Rectal smooth muscle tissue (tissue), 1 donor: Measurements from ENCODE around the gene KLHDC4.

Source experiments
- H3K27ac ChIP-seq: one replicate; pipeline ENCODE4 v1.7.0; 2013; ENCODE audit warnings: low read depth, low read length, inconsistent platforms
- H3K27me3 ChIP-seq: one replicate; pipeline ENCODE4 v1.7.0; 2013; ENCODE audit warnings: low read length; ENCODE audit not compliant: control insufficient read depth, insufficient read depth
- H3K36me3 ChIP-seq: one replicate; pipeline ENCODE4 v1.7.0; 2013; ENCODE audit warnings: low read length; ENCODE audit not compliant: control insufficient read depth, insufficient read depth
- H3K4me1 ChIP-seq: one replicate; pipeline ENCODE4 v1.7.0; 2013; ENCODE audit warnings: low read length; ENCODE audit not compliant: control insufficient read depth, insufficient read depth
- H3K4me3 ChIP-seq: one replicate; pipeline ENCODE4 v1.7.0; 2013; ENCODE audit warnings: low read length
- H3K9ac ChIP-seq: one replicate; pipeline ENCODE4 v1.7.0; 2013; ENCODE audit warnings: low read length

Gene KLHDC4

DNA sequence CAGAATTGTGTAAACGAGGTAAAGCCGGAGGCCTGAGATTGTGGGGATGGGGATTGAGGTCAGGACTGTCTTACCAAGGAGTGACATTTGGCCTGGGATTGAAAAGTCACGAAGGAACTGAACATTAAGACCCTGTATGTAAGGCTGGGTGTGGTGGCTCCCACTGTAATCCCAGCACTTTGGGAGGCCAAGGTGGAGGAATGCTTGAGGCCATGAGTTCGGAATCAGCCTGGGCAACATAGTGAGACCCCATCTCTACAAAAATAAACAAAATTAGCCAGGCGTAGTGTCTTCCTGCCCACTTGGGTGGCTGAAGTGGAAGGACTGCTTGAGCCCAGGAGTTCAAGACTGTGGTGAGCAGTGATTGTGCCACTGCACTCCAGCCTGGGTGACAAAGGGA is 88.0 kb downstream of the KLHDC4 start:
- Histone ChIP-seq H3K4me1 (no peaks in the 10 kb centered on the region), H3K27ac (no peak overlapping the region), H3K4me3 (no peak overlapping the region), H3K27me3 (no peaks in the 10 kb centered on the region), H3K36me3 (no peaks in the 10 kb centered on the region), H3K9ac (no peak overlapping the region)

DNA sequence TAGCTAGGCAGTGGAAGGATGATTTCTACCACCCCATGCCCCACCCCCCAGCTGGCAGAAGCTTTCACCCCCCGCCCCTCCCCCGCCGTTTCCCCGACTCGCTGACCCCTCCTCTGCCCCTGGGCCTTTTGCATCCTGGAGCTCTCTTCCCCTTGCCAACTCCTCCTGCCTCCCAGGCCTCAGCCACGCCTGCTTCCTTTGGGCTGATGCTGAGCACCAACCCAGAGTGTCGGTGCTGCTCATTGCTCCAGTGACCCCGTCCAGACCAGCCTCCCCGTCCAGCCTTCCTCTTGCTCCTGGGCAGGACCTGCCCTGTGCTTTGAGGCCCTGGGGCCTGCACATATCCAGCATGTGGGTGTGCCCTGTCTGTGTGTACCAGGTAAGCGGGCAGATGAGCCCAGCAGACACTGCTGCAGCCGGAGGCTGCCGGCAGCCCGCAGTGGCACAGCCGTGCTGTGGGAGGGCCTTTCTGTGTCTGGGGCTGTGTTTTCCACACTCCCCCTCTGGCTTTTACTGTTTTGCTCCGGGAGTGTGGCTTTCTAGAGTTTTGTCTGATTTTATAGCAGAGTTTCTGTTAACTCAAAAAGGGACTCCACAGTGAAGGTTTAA is 90.6 kb downstream of the KLHDC4 start:
- Histone ChIP-seq H3K36me3 (no peaks in the 10 kb centered on the region), H3K27ac (no peak overlapping the region), H3K4me3 (no peak overlapping the region), H3K9ac (no peak overlapping the region), H3K27me3 (no peaks in the 10 kb centered on the region), H3K4me1 (no peaks in the 10 kb centered on the region)

DNA sequence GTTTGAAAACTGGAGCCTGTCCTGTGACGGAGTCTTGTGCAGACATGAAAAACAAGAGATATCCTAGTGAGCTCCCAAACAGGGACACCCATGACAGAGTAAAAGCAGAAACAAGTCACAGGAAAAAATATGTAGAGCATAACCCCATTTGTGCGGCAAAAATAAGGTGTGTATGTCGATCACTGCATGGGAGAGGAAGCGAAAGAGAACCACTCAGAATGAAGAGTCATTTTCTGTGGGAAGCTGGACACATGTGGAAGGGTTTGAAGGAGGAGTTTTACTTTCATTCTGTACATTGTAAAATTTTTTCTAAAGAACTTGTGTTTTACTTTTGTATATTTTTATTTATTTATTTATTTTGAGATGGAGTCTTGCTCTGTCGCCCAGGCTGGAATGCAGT is 91.4 kb downstream of the KLHDC4 start:
- no peaks in the 10 kb centered on the region for H3K36me3 ChIP-seq
- H3K4me3 ChIP-seq = no peak overlapping the region
- H3K9ac ChIP-seq = no peak overlapping the region
- no peaks in the 10 kb centered on the region for H3K4me1 ChIP-seq
- H3K27ac ChIP-seq = no peak overlapping the region
- no peaks in the 10 kb centered on the region for H3K27me3 ChIP-seq

DNA sequence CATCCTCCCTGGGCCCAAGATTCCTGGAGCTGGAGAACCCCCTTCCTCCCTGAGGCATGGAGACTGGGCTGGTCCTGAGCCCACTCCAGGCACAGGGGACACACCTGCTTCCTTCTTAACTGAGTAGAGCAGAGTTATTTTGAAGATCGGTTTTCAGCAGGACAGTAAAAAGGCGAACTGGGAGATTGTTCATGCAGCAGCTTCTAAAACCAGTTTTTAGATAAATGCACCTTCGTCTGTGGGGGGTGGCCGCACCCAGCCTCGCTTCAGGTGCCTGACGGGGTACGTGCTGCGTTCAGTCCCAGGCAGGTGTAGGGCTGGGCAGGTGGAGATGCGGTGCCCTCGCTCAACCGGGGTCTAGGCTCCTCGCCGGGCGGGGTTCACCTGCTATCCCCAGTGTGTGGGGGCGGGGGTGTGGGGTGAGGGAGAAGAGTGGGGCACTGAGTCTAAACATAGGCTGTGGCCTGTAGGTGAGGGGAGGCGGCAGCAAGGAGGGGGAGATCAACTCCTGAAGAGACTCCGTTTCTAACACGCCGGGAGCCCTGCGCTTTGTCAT is 94.0 kb downstream of the KLHDC4 start:
- H3K4me1 ChIP-seq = no peaks in the 10 kb centered on the region
- no peaks in the 10 kb centered on the region for H3K27me3 ChIP-seq
- no peak overlapping the region for H3K27ac ChIP-seq

DNA sequence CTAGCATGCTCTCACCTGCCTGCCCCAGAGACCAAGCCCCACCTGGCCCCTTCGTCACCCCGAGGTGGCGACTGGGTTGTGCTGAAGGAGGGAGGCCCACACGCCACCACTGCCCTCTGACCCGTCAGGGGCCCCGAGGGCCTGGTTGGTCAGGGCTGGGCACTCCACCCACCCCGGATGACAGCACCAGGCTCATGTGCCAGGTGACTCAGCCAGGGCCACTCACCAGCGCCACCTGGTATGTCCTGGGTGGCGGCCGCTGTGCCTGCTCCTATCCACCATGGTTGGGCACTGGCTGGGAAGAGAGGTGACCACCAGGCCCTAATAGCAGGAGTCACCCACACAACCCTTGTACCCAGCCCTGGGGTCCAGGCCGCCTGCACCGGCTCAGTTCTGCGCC is 94.6 kb downstream of the KLHDC4 start:
- H3K4me3 ChIP-seq = no peak overlapping the region

More for the DNA sequence above, 94.0 kb downstream of the KLHDC4 start:
- no peak overlapping the region for H3K9ac ChIP-seq
- H3K4me3 ChIP-seq = no peak overlapping the region
- H3K36me3 ChIP-seq = no peaks in the 10 kb centered on the region

DNA sequence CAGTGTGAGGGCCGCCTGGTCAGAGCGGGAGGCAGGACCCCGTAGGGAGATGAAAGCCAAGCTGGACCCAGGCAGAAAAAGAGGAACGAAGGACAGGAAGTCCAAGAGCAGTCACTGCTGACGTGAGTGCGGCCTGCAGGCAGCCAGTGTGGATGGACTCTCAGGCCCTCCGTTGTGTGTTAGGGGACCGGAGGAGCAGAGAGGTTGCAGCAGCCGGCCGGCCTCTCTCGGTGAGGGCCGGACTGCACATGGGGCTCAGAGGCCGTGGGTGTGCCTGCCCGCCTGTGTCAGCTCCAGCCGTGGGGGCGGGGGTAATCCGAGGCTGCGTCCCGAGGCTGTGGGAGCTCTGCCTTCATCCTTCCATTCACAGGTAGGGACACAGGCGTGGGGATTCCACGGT is 96.1 kb downstream of the KLHDC4 start:
- Histone ChIP-seq H3K4me1 (no peaks in the 10 kb centered on the region), H3K36me3 (no peaks in the 10 kb centered on the region), H3K9ac (no peak overlapping the region), H3K27me3 (no peaks in the 10 kb centered on the region), H3K27ac (no peak overlapping the region), H3K4me3 (no peak overlapping the region)

More for the DNA sequence above, 94.6 kb downstream of the KLHDC4 start:
- Histone ChIP-seq H3K9ac (no peak overlapping the region), H3K27me3 (no peaks in the 10 kb centered on the region), H3K4me1 (no peaks in the 10 kb centered on the region), H3K36me3 (no peaks in the 10 kb centered on the region), H3K27ac (no peak overlapping the region)

DNA sequence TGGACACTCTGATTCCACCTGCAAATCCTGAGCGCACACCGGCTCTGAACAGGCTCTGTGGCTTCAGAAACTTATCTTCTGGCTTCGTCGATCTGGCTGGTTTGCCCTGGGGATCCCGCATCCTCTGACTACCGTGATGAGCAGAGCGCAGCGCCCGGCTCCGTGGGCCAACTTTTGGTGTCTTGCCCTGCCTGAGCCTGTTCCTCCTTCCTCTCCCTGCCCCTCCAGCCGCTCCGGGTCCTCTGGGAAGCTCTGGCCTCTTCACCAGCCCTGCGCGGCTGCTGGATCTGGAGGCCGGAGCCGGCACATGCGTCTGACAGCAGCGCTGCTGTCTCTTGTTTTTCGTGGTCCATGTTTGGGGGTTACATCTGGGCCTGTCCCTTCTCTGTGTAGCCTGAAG is 97.8 kb downstream of the KLHDC4 start:
- H3K27me3 ChIP-seq = no peaks in the 10 kb centered on the region
- H3K9ac ChIP-seq = no peak overlapping the region
- no peaks in the 10 kb centered on the region for H3K36me3 ChIP-seq
- H3K4me3 ChIP-seq = no peak overlapping the region
- no peaks in the 10 kb centered on the region for H3K4me1 ChIP-seq
- no peak overlapping the region for H3K27ac ChIP-seq

DNA sequence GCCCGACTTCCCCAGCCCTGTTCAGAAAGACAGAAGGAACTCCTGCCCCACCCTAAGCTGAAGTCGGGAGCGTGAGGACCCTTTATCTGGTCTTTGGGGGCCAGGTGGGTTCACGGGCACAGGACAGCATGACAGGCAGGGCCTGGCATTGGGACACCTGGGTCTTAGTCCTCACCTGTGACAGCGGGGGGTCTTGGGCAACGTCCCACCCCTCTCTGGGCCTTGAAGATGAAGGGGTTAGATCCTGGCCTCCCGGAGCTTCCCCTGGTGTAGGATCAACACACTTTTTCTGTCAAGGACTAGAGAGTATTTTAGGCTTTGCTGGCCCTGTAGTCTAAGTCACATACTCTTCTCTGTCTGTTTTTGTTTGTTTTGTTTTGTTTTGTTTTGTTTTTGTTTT is 98.3 kb downstream of the KLHDC4 start:
- Histone ChIP-seq H3K4me1 (no peaks in the 10 kb centered on the region), H3K27ac (no peak overlapping the region), H3K4me3 (no peak overlapping the region), H3K27me3 (no peaks in the 10 kb centered on the region), H3K9ac (no peak overlapping the region), H3K36me3 (no peaks in the 10 kb centered on the region)

DNA sequence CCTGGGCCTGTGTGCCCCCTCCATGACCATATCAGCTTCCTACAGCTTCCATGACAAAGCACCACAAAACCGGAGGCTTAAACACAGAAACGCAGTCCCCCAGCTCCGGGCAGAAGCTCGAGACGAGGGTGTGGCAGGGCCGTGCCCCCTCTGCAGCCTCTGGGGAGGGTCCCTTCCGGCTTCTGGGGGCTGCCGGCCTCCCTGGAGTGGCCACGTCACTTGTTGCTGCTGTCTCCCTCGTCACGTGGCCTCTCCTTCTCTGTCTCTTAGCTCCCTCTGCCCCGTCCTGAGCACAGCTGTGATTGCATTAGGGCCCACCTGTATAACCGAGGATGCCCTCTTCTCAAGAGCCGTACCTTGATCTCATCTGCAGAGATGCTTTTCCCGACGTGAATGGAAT is 98.9 kb downstream of the KLHDC4 start:
- no peaks in the 10 kb centered on the region for H3K36me3 ChIP-seq
- H3K9ac ChIP-seq = no peak overlapping the region
- no peak overlapping the region for H3K27ac ChIP-seq
- no peak overlapping the region for H3K4me3 ChIP-seq
- H3K4me1 ChIP-seq = no peaks in the 10 kb centered on the region
- no peaks in the 10 kb centered on the region for H3K27me3 ChIP-seq

DNA sequence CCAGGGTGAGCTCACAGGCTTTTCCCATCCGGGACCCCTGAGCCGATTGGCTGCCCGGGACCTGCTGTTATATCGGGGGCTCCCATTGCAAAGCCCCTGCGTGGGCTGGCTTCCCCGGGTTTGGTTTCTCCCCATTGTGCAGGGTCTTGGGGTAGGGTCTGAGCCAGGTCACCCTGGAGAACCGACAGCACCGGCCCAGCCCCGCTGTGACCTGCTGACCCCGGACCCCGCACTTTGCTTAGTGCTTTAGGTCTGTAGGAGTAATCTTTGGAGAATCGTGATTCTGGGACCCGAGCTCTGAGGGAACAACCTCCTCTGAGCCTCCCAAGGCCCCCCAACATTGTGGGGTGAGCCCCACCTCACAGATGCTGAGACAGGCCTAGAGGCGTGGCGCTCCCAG is 100.6 kb downstream of the KLHDC4 start:
- Histone ChIP-seq H3K27me3 (no peaks in the 10 kb centered on the region), H3K9ac (no peak overlapping the region), H3K36me3 (no peaks in the 10 kb centered on the region), H3K4me1 (no peaks in the 10 kb centered on the region), H3K27ac (no peak overlapping the region), H3K4me3 (no peak overlapping the region)

DNA sequence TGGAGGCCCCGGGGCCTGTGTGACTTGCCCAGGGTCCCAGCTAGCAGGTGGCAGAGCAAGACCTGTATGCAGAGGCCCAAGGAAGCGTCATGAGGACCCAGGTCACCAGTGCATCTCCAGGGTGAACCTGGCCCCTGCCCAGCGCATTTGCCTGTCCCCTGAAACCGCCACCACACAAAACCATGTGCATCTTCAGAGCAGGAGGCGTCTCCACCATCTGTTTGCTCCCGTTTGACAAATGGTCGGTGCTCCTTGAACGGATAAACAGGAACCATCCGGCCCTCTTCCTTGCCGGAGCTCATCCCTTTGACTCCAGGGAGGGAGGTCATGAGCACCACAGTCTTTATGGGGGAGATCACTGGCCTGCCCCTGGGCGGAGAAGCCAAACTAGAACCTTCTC is 101.0 kb downstream of the KLHDC4 start:
- Histone ChIP-seq H3K4me3 (no peak overlapping the region), H3K27ac (no peak overlapping the region), H3K9ac (no peak overlapping the region), H3K4me1 (no peaks in the 10 kb centered on the region), H3K36me3 (no peaks in the 10 kb centered on the region), H3K27me3 (no peaks in the 10 kb centered on the region)

DNA sequence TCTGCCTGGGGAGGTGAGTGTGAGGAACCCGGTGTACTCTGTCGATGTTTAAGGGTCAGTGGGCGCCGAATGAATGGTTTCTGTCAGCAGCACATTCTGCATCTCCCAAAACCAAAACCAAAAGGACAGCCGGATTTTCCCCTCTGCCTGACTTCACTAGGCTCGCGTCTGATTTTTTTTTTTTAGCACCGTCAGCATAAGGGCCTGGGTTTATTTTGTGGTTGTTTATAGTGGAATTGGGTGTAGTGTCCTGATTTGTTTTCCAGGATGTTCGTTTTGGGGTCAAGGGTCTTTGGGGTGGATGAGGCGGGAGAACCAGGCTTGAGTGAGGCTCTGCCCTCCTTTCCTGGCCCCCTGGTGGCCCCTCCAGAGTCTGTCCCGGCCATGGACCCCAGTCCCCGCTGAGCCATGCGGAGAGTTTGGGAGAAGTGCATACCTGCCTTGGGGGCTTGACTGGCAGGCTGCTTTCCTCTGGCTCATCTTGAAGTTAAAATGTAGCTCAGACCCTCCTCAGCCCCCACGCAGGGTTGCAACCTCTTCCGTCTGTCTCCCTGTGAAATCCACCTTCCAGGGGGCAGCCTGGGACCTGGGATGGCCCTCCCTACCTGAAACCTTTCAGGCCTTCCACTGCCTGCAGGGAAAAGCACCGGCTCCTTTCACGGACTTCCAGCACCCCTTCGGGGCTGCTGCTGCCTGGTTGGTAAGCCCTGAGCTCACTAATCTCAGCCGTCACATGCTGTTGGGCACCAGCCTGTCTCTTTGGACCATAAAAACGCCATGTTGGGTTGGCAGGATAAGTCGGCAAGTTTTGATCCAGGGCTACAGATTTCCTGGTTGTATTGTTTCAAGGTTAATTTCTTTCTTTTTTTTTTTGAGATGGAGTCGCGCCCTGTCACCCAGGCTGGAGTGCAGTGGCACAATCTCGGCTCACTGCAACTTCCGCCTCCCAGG is 103.3 kb downstream of the KLHDC4 start:
- Histone ChIP-seq H3K36me3 (no peaks in the 10 kb centered on the region), H3K4me1 (no peaks in the 10 kb centered on the region), H3K27ac (no peak overlapping the region), H3K4me3 (no peak overlapping the region), H3K27me3 (no peaks in the 10 kb centered on the region), H3K9ac (no peak overlapping the region)
